Peyer's patch (tissue), 4 donors: ENCODE data around the gene HCAR3. TPM values are rescaled to one million over a fixed set of nuclear protein-coding genes. Genes with fewer than 3 reads are reported as not detected.

ENCODE experiments used
- DNase-seq, 3 donors: peaks; one replicate each; pipeline ENCODE4 v3.0.0-alpha.2; 2017 to 2019
- H3K27ac ChIP-seq, 4 donors: fragments of 200-600 bp; sonication (generic); one replicate each; pipeline ENCODE4 v1.5.1; 2016 to 2019
- H3K27me3 ChIP-seq, 2 donors: fragments of 200-600 bp; sonication (generic); one replicate each; pipeline ENCODE4 v1.5.1; 2019
- H3K36me3 ChIP-seq, 3 donors: fragments of 200-600 bp; sonication (generic); one replicate each; pipeline ENCODE4 v1.5.1; 2016 to 2019
- H3K4me1 ChIP-seq, 4 donors: fragments of 200-600 bp; sonication (generic); one replicate each; pipeline ENCODE4 v1.5.1; 2016 to 2019
- H3K4me3 ChIP-seq, 4 donors: fragments of 200-600 bp; sonication (generic); 1 replicate in 3 of 4; 2 replicates in 1 of 4; pipeline ENCODE4 v1.5.1; 2016 to 2019; ENCODE audit warnings: mild to moderate bottlenecking in 1 of 4
- H3K9me3 ChIP-seq, 4 donors: fragments of 200-600 bp; sonication (generic); one replicate each; pipeline ENCODE4 v1.5.1; 2016 to 2019; ENCODE audit warnings: mild to moderate bottlenecking in 1 of 4
- POLR2A ChIP-seq, 2 donors: fragments of 450-650 bp; IDR thresholded peaks; one replicate each; pipeline ENCODE4 v1.5.1; 2017; ENCODE audit warnings: antibody characterized with exemption in 2 of 2, mild to moderate bottlenecking in 2 of 2, moderate library complexity in 2 of 2
- total RNA-seq, 4 donors: library from RNA; depleted of rRNA; stranded (reverse); fragments of >200 nt; gene quantifications; one replicate each; pipeline ENCODE4 v1.1.0, GENCODE V29; 2016
- TF ChIP-seq, protein P1 (sequence below), 6 experiments: fragments of 450-650 bp in 4 of 6; fragments of 200-600 bp in 2 of 6; sonication (generic) in 1 of 6; IDR thresholded peaks; one replicate each; pipeline ENCODE4 v1.5.1; 2017 to 2019; ENCODE audit warnings: antibody characterized with exemption in 6 of 6, mild to moderate bottlenecking in 3 of 6, moderate library complexity in 1 of 6

Gene HCAR3
- total RNA-seq, 4 donors from 2014 or later: not detected

DNA sequence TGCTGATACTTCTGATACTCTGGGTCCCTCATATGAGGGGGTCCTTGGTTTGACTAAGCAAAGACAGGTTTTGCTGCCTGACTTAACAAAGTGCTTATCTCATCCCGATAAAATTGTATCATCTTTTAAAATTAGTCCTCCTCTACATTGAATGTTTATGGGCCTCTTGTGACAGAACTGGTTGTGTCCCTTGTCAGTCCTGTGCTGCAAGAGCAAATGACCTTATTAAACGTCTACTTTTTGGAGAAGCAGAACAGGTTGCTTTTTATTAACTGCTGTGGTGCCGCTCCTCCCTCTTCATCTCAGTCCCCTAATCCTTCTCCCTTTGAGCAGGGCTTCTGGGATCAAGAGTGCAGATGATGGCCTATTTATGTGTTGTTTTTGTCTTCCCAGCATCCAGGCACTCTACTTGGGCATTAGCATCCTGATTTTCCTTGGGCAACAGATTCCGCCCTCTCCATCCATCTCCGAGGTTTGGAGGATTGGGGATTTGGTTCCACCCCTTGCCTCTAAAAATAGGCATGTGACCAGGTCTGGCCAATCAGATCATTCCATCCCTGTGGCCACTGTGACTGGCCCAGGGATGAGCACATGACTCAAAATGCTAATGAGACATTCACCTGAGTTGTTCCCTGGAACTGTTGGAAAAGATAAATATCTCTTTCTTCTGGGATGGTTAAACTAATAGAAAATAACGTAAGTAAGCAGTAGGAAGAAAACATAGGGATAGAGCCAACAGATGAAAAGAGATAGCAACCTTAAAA, 33.1 kb upstream of the HCAR3 start:
- Histone ChIP-seq H3K4me1 (peaks cover 0 to 17% (median 6%) of the 10 kb centered on the region in 4 donors), H3K27ac (no peak overlapping the region), H3K27me3 (no peaks in the 10 kb centered on the region), H3K9me3 (no peaks in the 10 kb centered on the region), H3K4me3 (no peak overlapping the region), H3K36me3 (peaks cover 0 to 8% (median 0%) of the 10 kb centered on the region in 3 donors)
- TF ChIP-seq POLR2A (IDR thresholded peaks at IDR 0.05): no peak
- TF ChIP-seq, protein P1, sequence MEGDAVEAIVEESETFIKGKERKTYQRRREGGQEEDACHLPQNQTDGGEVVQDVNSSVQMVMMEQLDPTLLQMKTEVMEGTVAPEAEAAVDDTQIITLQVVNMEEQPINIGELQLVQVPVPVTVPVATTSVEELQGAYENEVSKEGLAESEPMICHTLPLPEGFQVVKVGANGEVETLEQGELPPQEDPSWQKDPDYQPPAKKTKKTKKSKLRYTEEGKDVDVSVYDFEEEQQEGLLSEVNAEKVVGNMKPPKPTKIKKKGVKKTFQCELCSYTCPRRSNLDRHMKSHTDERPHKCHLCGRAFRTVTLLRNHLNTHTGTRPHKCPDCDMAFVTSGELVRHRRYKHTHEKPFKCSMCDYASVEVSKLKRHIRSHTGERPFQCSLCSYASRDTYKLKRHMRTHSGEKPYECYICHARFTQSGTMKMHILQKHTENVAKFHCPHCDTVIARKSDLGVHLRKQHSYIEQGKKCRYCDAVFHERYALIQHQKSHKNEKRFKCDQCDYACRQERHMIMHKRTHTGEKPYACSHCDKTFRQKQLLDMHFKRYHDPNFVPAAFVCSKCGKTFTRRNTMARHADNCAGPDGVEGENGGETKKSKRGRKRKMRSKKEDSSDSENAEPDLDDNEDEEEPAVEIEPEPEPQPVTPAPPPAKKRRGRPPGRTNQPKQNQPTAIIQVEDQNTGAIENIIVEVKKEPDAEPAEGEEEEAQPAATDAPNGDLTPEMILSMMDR (IDR thresholded peaks at IDR 0.05): no peak
- peak in 1 of 3 donors; percentile 23 for DNase-seq

DNA sequence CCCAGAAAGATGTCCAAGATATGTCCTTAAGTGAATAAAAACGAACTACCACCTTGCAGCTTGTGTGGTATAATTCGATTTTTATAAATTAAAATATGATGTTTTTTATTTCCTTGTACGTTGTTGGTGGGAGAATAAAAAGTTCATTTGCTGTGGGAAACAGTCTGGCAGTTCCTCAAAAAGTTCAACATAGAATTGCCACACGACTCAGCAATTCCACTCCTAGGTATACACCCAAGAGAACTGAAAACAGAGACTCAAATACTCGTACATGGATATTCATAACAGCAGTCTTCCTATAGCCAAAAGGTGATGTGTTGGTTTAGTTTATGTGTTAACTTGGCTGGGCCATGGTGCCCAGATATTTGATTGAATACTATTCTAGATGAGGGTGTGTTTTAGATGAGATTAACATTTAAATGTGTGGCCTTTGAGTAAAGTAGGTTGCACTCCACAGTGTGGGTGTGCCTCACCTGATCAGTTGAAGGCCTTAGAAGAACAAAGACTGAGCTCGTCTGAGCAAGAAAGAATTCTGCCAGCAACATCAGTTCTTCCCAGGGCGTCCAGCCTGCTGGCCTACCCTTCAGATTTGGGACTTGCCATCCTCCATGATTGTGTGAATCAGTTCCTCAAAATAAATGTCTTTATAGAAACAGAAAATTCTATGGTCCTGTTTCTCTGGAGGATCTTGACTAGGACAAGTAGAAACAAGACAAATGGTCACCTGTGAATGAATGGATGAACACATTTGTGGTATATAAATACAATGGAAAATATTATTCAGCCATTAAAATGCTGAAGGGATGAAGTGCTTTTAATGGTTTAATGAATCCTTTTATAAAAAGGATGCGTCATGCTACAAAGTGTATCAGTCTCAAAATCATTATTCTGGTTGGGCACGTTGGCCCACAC, 30.9 kb upstream of the HCAR3 start:
- Histone ChIP-seq H3K27me3 (no peaks in the 10 kb centered on the region), H3K4me1 (peaks cover 0 to 7% (median 2%) of the 10 kb centered on the region in 4 donors), H3K36me3 (no peaks in the 10 kb centered on the region), H3K9me3 (no peaks in the 10 kb centered on the region), H3K4me3 (no peak overlapping the region), H3K27ac (no peak overlapping the region)
- DNase-seq: peak in 1 of 3 donors; percentile 18
- no peak for TF ChIP-seq POLR2A (IDR thresholded peaks at IDR 0.05)
- TF ChIP-seq, protein P1 (IDR thresholded peaks at IDR 0.05): no peak

DNA sequence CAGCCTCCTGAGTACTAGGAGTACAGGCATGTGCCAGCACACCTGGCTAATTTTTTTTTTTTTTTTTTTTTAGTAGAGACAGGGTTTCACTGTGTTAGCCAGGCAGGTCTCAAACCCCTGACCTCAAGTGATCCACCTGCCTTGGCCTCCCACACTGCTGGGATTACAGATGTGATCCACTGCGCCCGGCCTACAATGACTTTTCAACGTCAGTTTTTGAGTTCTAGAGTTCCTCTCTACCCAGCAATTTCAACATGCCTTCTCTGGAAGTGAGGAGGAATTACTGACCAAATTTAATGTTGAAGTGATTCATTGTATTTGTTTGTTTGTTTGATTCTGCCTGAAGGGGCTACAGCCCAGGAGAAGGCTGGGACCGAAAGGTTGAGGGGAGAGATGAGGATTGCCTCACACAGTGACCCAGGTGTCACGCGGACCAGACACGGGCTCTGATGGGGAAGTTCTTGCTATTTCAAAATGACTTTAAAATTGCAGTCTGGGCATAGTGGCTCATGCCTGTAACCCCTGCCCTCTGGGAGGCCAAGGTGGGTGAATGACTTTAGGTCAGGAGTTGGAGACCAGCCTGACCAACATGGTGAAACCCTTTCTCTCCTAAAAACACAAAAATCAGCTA, 27.4 kb upstream of the HCAR3 start:
- no peak for TF ChIP-seq POLR2A (IDR thresholded peaks at IDR 0.05)
- TF ChIP-seq, protein P1 (IDR thresholded peaks at IDR 0.05): no peak

DNA sequence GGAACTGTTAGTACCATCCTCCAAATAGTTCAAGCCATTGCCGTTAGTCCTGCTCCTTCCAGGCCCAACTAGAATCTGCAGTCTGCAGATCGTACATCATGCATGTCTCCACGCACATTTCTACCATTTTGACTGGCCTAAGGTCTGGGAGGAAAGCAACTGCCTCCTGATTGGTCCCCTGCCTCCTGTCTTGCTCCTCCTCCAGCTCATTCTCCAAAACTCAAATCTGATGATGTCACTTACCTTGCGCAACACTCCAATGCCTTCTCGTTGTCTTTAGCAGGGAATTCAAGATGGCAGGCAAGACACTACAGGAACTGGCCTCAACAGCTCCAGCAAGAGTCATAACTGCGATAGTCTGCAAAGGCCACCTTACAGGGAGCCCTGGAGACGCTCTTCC, 23.7 kb upstream of the HCAR3 start:
- Histone ChIP-seq H3K9me3 (no peaks in the 10 kb centered on the region), H3K27me3 (no peaks in the 10 kb centered on the region), H3K4me3 (no peak overlapping the region), H3K27ac (no peak overlapping the region), H3K36me3 (no peaks in the 10 kb centered on the region), H3K4me1 (no peaks in the 10 kb centered on the region)
- no peak for TF ChIP-seq POLR2A (IDR thresholded peaks at IDR 0.05)
- TF ChIP-seq, protein P1 (IDR thresholded peaks at IDR 0.05): no peak
- no peak for DNase-seq

More for the DNA sequence above, 27.4 kb upstream of the HCAR3 start:
- Histone ChIP-seq H3K4me1 (no peaks in the 10 kb centered on the region), H3K36me3 (no peaks in the 10 kb centered on the region), H3K4me3 (no peak overlapping the region), H3K27me3 (no peaks in the 10 kb centered on the region), H3K9me3 (no peaks in the 10 kb centered on the region), H3K27ac (no peak overlapping the region)
- DNase-seq: peak in 1 of 3 donors; percentile 47

DNA sequence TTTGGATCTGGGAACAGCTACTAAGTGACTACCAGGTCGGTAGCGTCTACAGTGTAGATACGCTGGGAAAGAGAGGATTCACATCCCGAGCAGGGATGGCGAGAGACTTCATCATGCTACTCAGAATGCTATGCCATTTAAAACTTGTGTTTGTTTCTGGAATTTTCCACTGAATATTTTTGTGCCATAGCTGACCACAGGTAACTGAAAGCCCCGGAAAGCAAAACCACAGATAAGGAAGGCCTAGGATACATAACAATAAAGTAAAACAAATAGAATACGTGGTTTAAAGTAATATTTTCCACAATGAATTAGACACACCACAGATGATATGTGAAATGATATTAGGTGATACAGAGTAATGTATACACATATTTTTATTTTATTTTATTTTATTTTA, 22.0 kb upstream of the HCAR3 start:
- Histone ChIP-seq H3K4me1 (no peaks in the 10 kb centered on the region), H3K4me3 (no peak overlapping the region), H3K9me3 (no peaks in the 10 kb centered on the region), H3K27me3 (no peaks in the 10 kb centered on the region), H3K36me3 (no peaks in the 10 kb centered on the region), H3K27ac (no peak overlapping the region)
- TF ChIP-seq, protein P1 (IDR thresholded peaks at IDR 0.05): no peak
- no peak for TF ChIP-seq POLR2A (IDR thresholded peaks at IDR 0.05)
- no peak for DNase-seq
